Mammary epithelial cell (primary cell): ENCODE results near the gene RAD51.

Experiments
- EZH2 ChIP-seq: IDR thresholded peaks from 2 replicates; pipeline ENCODE4 v1.6.1; 2012; ENCODE audit warnings: low read length, inconsistent platforms, borderline replicate concordance
- TF ChIP-seq, protein P1 (sequence below), 2 donors: IDR thresholded peaks in 1 of 2; conservative IDR thresholded peaks in 1 of 2; 2 replicates each; pipeline ENCODE4 v1.5.1; 2011 to 2012; ENCODE audit warnings: inconsistent platforms in 2 of 2, low read length in 2 of 2, mild to moderate bottlenecking in 2 of 2, control low read depth in 1 of 2, low read depth in 1 of 2; ENCODE audit not compliant: insufficient read depth in 1 of 2; ENCODE audit errors: extremely low read depth in 1 of 2

DNA sequence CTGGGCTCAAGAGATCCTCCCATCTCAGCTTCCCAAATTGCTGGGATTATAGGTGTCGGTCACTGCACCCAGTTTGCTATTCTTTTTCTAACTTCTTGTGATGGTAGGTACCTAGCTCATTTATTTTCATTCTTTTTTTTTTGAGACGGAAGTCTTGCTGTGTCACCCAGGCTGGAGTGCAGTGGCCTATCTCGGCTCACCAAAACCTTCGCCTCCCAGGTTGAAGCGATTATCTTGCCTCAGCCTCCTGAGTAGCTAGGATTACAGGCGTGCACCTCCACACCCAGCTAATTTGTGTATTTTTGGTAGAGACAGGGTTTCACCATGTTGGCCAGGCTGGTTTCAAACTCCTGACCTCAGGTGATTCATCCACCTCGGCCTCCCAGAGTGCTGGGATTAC is 30.1 kb upstream of the RAD51 start:
- TF ChIP-seq, protein P1, sequence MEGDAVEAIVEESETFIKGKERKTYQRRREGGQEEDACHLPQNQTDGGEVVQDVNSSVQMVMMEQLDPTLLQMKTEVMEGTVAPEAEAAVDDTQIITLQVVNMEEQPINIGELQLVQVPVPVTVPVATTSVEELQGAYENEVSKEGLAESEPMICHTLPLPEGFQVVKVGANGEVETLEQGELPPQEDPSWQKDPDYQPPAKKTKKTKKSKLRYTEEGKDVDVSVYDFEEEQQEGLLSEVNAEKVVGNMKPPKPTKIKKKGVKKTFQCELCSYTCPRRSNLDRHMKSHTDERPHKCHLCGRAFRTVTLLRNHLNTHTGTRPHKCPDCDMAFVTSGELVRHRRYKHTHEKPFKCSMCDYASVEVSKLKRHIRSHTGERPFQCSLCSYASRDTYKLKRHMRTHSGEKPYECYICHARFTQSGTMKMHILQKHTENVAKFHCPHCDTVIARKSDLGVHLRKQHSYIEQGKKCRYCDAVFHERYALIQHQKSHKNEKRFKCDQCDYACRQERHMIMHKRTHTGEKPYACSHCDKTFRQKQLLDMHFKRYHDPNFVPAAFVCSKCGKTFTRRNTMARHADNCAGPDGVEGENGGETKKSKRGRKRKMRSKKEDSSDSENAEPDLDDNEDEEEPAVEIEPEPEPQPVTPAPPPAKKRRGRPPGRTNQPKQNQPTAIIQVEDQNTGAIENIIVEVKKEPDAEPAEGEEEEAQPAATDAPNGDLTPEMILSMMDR (conservative IDR thresholded peaks at IDR 0.05 in 1 of 2, IDR thresholded peaks at IDR 0.05 in 1 of 2; ENCODE audit: extremely low read depth in 1 of 2, insufficient read depth in 1 of 2, low read depth in 1 of 2, low read length in 2 of 2), result no peak
- no peak for TF ChIP-seq EZH2
